NCI-H2196 treated with DMSO at 0.1 percent for 48 hours (cell line): Measurements from ENCODE around the gene GPC6.
A peak's percentile ranks its signal among the peaks of the same experiment; 100 is the strongest.
"Not testable (repeated sequence)": the region's sequence is repeated elsewhere in the genome, so short reads cannot be mapped to it uniquely, and the experiment has no call there.

Experiments
- DNase-seq: peaks from one replicate; lab custom pipeline; 2025; ENCODE audit not compliant: unreplicated experiment; lab: John Stamatoyannopoulos, UW

GPC6 gene

DNA sequence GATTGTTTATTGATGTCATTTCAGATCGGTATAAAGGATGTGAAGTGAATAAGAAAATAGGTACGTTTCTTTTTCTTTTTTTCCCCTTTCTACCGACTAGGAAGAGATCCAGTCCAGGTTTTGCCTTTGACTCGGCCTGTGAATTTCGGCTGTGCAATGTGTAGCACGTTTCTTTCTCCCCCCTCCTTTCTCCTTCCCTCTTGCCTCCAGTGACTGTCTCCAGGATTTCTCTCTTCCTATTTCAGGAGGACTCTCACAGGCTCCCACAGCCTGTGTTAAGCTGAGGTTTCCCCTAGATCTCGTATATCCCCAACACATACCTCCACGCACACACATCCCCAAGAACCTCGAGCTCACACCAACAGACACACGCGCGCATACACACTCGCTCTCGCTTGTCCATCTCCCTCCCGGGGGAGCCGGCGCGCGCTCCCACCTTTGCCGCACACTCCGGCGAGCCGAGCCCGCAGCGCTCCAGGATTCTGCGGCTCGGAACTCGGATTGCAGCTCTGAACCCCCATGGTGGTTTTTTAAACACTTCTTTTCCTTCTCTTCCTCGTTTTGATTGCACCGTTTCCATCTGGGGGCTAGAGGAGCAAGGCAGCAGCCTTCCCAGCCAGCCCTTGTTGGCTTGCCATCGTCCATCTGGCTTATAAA lies at the start of gene GPC6:
GPC6 (plus strand) TSS at position 185 of the 657 bp plus-strand sequence.
- peak; percentile 41 for DNase-seq

DNA sequence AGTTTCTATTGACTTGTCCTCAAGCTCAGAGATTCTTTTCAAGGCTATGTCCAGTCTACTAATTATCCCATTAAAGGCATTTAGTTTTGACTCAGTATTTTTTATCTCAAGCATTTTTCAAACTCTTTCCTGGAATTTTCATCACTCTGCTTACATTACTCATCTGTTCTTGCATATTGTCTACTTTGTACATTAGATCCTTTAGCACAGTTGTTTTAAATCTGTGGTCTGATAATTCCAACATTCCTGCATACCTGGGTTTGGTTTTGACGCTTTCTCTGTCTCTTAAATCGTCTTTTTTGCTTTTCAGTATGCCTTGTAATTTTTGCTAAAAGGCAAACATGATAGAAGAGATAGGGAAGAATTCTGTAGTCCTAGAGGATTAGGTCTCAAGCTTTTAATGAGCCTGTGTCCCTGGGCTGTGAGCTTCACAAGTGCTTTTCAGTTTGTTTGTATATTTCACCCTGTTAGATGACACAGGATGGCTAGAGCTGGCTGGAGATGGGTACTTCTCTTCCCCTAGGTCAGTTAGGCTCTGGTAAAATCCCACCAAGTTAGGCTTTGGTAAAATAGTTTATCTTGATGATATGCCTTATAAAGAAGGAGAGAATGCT lies 46.1 kb upstream of the GPC6 start:
- no peak for DNase-seq

DNA sequence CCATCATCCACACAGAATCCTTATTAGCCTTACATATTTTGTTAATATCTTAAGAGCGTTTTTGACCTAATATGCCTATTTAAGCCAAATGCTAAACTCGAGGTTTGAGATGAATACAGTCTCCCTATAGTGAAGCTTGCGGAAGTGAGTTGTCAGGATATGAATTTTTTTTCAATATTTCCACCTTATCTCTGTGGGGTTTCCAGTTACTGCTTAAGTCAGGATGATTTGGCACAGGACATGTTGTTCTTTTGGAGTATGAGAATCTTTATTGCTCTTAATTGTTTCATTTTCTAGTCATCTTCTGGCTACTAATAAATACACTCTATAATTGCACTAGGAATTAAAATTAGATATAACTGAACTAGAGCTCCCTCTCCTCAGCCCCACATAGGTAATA lies 44.2 kb upstream of the GPC6 start:
- DNase-seq = no peak

DNA sequence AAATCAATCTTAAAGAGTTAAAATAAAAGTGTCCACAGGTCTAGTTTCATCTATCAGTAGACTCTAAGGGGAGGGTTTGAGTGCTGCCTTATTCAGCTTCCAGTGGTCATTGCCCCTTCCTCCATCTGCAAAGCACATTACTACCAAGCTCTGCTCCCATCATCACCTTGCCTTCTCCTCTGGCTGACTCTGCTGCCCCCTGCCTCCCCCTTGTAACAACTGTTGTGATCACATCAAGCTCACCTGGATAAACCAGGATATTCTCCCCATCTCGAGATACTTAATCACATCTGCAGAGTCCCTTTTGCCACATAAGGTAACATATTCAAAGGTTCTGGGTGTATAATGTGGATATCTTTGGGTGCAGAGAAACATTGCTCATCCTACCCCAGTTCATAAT lies 43.3 kb upstream of the GPC6 start:
- no peak for DNase-seq

DNA sequence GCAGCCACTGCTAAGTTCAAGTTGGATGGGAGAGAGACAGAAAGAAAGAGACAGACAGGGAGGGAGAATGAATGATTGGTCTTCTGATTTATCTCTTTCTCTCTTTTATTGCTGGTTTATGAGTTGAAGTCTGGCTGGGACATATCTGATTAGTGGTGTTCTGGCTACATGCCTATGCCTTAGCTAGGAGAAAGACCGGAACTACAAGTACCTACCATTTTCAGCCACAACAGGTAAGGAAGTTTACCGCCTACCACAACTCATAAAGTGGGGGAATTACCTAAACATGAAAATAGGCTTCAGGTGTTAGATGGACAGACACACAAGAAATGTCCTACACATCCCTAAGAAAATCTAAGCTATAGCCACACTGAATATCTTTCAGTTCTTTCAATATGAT lies 36.6 kb upstream of the GPC6 start:
- no peak for DNase-seq

DNA sequence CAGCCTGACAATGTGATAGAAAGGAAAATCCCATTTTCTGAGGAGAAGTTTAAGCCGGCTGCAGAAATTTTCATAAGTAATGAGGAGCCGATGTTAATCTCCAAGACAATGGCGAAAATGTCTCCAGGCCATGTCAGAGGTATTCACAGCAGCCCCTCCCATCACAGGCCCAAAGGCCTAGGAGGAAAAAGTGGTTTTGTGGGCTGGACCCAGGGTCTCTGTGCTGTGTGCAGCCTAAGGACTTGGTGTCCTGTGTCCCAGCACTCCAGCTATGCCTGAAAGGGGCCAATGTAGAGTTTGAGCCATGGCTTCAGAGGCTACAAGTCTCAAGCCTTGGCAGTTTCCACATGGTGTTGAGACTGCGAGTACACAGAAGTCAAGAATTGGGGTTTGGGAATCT lies 32.9 kb upstream of the GPC6 start:
- no peak for DNase-seq

DNA sequence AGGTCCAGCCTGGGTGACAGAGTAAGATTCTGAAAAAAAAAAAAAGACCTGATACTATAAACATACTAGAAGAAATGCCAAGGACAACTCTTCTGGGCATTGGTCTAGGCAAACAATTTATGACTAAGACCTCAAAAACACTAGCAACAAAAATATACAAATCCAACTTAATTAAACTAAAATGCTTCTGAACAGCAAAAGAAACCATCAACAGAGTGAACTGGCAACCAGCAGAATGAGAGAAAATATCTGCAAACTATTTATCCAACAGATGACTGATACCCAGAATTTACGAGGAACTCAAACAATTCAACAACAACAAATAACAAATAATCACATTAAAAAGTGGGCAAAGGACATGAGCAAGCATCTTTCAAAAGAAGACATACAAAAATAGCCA lies 26.8 kb upstream of the GPC6 start:
- DNase-seq = no peak

DNA sequence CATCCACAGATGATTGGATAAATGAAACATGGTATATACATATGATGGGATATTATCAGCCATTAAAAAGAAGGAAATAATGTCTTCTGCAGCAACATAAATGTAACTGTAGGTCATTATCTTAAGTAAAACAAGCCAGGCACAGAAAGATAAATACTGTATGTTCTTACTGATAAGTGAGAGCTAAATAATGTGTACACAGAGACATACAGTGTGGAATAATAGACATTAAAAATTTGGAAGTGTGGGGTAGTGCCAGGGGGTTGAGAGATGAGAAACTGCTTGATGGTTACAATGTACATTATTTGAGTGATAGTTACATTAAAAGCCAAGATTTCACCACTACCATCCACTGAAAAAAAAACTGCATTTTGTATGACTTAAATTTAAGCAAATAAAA lies 26.0 kb upstream of the GPC6 start:
- DNase-seq = no peak

DNA sequence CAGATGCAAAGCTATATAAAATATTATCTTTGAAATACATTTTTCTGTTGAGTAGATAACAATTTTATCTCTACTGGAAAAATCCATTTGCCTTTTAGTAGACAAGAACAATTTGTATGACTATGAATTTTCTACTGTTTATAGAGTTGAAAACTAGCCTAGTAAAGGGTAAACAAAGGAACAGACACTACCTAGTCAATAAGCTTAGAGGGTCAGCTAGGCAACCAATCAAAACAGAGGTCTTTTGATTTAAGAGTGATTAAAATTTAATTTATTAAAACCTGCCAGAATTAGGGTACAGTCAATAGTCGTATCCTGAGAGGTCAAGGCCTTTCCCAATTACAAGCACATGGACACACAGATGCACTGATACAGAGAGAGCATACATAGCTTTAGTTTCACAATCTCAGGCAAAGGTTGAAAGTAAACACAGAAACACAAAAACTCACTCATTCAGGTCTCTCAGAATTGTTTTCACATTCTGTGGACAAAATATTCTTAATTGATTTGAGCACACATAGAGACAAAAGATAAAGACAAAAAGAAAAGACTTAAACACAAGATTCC lies 24.5 kb upstream of the GPC6 start:
- DNase-seq = no peak

DNA sequence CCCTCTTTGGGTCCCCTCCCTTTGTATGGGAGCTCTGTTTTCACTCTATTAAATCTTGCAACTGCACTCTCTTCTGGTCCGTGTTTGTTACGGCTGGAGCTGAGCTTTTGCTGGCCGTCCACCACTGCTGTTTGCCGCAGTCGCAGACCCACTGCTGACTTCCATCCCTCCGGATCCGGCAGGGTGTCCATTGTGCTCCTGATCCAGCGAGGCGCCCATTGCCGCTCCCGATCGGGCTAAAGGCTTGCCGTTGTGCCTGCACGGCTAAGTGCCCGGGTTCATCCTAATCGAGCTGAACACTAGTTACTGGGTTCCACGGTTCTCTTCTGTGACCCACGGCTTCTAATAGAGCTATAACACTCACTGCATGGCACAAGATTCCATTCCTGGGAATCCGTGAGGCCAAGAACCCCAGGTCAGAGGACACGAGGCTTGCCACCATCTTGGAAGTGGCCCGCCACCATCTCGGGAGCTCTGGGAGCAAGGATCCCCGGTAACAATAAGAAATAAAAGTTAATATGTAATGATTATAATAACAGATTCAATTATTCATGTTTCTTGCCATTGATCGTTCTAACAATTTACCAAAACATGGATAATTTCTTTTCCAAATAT lies 19.7 kb upstream of the GPC6 start:
- DNase-seq = not testable (repeated sequence)

DNA sequence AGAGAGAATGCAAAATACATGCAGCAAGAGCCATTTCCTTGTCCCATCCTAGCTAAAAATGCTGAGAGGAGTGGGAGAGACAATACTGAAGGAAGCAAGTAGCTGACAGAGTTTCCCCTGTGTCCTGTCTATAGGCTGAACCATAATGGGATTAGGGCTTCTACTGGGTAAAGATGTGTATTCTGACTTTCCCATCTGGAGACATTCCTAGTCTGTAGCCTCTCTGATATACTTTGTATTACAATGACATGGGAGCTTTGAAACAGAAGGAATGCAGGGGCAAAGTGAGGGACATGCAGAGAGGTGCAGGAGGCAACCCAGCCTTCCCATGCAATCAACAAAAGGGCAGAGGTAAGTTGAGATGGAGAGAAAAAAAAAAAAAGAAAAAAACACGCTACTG lies 10.5 kb upstream of the GPC6 start:
- no peak for DNase-seq

DNA sequence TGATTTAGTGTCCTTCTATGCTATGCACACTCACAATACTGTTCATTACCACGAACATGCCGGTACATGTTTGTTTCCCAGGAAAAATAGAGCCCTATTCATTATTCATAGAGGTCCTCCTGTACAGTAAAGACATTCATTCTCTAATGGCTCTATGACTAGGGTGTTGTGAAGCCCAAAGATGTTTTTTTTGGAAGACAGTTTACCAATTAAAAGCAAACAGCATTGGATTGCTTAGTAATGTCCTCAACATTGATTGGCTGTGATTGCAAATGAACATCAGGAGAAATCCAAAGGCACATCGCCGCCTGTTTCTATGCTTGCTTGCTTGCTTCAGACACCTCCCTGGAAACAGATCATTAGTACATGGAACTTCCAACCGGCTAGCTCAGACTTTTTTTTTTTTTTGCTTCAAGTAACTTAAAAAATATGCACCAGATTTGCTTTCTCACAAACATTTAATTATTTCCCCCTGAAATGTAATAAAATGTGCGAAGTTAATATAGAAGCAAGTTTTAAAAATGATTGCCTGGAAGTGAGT lies 8.8 kb upstream of the GPC6 start:
- no peak for DNase-seq

DNA sequence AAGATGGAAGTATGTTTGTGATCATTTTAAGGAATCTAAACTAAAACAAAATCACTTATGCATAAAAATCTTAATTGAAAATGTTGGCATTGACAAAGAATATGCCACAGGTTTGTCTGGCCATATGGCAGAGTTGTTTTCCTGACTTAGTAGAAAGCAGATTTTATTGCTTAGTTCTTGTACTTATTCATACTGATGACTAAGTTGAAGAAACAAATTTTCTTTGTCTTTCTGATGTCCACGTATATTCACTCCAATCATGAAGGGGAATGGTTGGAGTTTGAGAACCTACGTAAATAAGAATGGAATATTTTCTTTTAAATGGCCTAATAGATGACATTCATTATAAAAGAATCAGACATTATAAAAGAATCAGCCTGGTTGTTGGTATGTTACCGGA lies 8.0 kb upstream of the GPC6 start:
- no peak for DNase-seq

DNA sequence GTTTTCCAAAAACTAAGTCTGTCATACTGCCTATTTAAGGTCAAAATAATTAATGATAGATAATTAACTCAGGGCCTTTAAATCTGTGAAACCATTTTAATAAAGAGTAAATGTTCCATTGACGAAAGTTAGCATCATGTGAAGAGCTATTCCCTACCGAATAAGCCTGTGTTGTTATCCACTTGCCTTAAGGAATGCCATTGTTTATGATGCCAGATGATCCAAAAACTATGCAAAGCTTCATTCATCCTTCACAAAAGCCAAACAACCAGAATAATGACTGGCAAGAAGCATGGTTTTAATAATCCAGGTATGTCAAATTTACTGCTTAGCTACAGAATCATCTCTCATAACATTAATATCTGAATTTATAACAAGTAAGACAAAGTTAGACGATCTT lies 6.5 kb upstream of the GPC6 start:
- no peak for DNase-seq

DNA sequence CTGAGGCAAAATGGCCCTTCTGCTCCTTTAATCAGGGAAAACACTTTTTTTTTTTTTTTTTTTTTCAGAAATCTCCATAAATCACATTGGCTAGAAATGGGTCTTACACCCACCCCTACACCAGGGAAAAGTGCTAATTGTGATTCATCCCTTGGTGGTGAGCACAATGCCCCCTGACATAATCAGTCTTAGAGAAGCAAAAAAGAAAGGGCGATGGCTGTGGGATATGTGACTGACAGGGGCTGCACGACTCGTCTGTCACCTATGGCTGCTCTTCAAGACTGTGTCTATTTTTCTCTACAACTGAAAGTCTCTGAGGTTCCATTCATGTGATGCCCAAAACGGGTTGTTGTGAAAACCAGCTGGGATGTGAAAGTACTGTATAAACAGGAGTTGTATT lies 3.6 kb upstream of the GPC6 start:
- DNase-seq = no peak

DNA sequence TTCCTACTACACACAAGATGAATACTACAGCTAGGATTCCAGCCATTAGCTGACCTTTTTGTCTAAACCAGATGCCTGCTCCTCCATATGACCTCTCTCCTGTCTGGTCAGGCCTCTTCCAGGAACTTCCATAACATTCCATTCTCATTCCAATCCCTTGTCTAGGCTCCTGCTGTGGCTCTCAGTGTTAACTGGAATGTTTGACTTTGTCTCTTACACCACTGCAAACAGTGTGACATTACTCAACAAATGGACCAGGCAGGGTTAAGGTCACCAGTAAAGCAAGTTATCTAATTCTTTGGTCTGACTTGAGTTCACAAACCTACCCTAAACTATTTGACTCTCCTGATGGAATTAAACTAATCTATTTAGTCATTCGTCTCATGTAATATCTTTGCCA lies 2.1 kb upstream of the GPC6 start:
- DNase-seq = no peak

DNA sequence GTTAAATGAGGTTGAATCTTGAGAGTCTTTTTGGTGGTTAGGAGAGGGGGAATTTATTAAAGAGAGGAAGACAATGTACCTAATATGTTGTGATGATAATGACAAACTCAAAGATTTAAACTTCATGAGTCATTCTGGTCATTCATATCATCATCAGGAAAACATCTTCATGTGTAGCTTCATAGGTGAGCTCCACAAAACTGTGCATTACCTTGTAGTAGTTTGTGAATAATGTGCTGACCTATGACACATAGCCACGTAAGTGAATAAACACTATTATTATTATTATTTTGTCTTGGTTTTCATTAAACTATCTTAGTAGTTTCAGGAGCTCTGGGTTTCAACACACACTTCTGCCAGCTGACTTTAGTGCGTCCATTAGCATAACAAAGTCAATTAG lies 997 bp upstream of the GPC6 start:
- no peak for DNase-seq

DNA sequence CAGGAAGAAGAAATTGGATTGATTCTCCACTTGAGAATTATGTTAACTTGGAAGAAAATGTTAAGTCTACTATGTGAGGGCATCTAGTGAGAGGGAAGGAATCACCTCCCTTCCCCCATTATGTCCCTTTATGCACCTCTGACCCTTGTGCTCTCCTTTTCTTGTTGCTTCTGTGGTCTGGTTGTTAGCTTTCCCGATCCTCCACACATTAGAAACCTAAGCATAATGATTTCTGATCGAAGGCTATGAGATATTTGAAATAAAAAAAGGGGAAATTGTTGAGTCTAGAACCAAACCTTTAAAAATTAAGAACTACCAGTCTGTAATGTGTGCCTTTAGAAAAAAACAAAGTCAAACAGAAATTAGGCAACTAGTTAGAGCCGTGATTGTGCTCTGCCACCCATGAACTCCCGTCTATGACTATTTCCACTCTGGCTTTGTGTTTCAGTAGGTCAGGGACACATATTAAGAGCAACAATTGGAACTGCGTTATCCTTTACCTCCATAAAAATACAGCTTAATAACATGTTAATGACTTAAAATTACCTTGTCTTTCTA lies 463 bp upstream of the GPC6 start:
- no peak for DNase-seq

DNA sequence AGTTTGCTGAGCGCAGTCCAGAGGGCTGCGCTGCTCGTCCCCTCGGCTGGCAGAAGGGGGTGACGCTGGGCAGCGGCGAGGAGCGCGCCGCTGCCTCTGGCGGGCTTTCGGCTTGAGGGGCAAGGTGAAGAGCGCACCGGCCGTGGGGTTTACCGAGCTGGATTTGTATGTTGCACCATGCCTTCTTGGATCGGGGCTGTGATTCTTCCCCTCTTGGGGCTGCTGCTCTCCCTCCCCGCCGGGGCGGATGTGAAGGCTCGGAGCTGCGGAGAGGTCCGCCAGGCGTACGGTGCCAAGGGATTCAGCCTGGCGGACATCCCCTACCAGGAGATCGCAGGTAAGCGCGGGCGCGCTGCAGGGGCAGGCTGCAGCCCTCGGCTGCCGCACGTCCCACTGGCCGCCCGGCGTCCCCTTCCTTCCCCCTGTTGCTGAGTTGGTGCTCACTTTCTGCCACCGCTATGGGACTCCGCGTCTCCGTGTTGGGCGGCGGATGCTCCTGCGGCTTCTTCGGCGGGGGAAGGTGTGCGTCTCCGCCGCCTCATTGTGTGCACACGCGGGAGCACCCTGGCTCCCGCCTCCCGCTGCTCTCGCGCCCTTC lies 772 bp downstream of the GPC6 start:
- no peak for DNase-seq

DNA sequence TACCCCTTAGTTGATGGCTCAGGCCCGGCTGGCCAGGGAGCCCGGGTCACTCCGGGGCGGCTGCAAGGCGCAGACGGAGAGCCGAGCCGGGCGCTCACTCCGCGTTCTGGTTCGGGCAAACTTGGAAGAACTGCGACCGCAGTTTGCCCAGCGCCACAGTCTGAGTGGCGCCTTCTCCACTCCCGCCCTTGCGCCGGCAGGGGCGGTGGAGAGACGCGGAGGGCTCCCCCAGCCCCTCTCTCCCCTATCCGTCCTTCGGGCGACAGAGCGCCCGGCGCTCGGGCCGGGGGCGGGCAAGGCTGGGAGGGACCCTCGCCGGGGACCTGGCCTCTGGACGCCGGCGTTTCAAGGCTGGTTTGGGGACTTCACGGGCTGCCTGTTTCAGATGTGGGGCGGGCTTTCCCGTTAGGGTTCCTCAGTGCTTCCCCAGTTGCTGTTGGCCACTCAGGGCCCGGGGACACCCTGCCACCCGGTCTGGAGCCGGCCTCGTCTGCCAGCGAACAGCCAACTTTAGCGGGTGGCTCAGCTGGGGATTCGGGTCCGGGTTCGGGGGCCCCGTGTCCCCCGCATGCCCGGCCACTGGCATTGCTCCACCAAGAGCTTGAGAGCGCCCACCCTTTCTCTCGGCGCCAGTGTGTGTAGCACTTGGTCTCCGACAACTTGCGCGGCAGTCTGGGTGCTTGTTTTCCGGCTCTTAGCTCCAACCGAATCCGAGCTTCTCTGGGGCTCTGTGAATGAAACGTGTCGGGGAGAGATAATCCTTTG lies 1.5 kb downstream of the GPC6 start:
- DNase-seq = peak; percentile 5

DNA sequence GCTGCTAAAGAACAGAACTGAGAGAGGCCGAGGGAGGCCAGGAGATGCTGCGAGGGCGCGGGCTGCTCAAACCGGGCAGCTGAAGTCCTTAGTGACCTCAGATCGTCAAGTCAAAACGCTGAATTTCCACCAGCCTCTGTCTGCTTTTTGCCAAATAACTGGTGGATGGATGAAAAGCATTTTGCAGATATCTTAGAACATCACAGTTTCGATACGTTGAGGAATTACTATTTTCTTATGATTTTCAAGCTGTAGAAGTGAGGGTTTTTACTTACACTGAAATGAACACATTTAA lies 2.0 kb downstream of the GPC6 start:
- DNase-seq = no peak
